Cortex of kidney (tissue), 1 donor: ENCODE data around the gene GJC1.

Experiments used
- DNase-seq: peaks from one replicate; lab custom pipeline; 2025; lab: John Stamatoyannopoulos, UW

GJC1 gene

DNA sequence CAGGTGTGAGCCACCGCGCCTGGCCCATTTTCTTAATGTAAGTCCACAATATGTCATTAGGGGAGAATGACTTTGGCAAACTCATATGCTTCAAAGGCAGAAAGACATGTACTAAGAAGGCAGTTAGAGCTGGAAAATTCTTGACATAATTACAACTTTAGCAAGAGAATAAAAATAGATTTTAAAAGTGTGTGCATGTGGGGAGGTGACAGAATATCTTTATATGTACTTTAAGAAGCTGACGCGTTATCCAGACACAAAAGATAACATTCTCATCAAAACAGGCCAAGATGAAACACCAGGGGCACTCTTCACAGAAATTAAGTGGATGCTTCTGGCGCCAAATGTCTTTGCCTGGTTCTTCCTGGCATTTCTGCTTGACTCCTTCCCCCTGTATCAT, 28.2 kb downstream of the GJC1 start:
- DNase-seq = no peak

- DNase-seq = no peak
Observed at GRCh38 chr17:44798356-44798755, 31.7 kb downstream of the GJC1 start.

DNA sequence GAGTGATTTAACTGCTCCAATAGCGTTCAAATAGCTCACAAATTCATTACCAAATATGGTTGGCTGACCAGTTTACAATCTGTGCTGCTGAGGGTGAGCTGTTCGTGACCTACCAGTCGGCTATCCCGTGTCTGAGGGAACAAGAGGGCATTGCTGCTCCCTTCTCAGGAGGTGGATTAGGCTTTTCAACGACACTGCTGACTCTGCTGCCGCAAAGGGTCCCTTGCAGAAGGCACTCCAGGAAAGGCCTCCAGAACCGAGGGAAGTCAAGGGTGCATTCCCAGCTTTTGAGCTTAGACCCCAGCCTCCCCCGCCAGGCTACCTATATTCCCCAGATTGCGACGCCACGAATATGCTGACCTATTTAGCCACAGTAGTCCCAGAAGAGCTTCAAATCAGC, 32.3 kb downstream of the GJC1 start:
- no peak for DNase-seq

DNA sequence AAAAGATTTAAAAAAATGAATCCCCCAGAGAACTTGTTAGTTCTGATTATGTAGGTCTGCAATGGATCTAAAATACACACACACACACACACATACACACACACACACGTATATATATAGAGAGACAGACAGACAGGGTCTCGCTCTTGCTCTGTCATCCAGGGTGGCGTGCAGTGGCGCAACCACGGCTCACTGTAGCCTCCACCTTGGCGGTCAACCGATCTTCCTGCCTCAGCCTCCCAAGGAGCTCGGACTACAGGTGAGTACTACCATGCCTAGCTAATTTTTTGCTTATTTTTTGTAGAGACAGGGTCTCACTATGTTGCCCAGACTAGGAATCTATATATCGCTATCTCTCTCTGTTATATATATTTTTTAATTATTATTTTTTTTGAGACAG, 33.4 kb downstream of the GJC1 start:
- no peak for DNase-seq

GRCh38 chr17:44795928-44796327, 34.2 kb downstream of the GJC1 start:
- no peak for DNase-seq

DNA sequence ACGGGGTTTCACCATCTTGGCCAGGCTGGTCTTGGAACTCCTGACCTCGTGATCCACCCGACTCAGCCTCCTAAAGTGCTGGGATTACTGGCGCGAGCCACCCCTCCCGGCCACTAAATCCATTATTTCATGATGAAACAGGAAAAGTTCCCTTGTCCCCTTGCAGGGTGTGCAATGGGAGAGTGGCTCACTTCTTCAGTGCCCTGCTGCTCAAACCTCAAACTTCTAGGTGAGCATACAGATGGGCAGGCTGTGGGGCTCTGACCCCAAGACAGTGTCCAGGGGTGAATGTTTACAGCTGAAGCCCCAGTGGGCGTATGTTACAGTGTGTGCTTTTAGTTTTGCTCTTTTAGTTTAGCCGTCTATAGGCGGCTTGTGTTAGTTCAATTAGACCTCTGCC, 34.7 kb downstream of the GJC1 start:
- DNase-seq = no peak

- DNase-seq = no peak
Observed at GRCh38 chr17:44794851-44795413, 35.2 kb downstream of the GJC1 start.

DNA sequence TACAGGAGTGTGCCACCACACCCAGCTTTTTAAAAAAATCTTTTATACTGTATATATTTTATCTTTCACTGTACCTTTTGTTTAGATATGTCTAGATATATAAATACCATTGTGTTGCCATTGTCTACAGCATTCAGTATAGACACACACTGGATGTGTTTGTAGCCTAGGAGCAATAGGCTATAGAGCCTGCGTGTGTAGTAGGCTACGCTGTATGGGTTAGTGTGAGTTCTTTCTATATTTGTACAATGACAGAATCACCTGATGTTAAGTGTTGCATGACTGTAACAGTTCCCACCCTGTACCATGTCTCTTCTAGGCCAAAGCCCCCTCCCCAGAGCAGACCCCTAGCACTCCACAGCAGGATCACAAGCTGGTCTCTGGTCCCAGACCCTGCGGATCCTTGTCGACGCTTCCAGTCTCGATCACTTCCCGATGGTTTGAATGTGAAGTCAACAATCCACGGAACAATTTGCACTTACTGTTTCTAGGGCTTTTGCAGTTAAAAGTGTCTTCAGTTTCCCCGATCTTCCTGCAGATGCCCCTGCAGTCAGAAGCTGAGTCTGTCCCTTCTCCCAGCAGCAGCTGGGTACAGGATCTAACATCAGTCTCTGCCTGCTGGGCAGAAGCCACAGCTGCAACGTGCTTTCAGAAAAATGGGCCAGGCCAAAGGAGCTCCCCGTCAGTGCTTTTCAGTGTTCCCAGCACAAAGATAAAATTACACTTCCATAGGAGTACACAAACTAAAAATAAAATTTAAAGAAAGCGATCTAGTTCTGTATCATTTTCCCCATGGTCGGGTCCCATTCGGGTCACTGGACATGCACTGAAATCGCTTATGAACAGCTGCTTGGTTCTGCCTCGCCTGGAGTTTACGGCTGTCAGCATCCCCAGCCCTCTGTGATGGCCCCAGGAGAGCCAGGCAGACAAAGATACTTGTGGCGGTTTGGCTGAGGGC, 35.9 kb downstream of the GJC1 start:
- no peak for DNase-seq

DNA sequence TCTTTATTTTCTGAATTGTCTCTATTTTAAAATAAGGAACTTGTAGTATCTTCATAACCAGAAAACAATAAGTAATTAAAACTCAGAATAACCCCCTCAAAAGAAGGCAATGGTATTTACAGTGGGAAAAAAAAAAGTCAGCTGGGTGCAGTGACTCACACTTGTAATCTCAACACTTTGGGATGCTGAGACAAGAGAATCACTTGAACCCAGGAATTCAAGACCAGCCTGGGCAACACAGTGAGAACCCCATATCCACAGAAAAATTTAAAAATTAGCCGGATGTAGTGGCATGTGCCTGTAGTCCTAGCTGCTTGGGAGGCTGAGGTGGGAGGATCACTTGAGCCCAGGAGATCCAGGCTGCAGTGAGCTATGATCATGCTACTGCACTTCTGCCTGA, 37.8 kb downstream of the GJC1 start:
- no peak for DNase-seq

DNA sequence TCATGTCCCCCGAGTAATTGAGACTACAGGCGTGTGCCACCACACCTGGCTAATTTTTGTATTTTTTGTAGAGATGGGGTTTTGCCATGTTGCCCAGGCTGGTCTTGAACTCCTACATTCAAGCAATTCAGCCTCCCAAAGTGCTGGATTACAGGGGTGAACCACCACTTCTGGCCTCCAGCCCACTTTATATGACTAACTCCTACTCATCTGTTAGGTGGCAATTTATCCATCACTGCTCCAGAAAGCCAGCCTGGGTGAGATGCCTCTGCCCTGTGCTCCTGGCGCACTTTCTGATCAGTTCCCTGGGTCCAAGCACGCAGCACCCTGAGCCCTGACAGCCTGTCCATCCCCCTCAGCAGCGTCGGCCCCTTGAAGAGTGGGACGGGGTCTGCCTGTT, 41.9 kb downstream of the GJC1 start:
- DNase-seq = no peak

- DNase-seq = no peak
Observed at GRCh38 chr17:44787271-44787940, 42.7 kb downstream of the GJC1 start.

DNA sequence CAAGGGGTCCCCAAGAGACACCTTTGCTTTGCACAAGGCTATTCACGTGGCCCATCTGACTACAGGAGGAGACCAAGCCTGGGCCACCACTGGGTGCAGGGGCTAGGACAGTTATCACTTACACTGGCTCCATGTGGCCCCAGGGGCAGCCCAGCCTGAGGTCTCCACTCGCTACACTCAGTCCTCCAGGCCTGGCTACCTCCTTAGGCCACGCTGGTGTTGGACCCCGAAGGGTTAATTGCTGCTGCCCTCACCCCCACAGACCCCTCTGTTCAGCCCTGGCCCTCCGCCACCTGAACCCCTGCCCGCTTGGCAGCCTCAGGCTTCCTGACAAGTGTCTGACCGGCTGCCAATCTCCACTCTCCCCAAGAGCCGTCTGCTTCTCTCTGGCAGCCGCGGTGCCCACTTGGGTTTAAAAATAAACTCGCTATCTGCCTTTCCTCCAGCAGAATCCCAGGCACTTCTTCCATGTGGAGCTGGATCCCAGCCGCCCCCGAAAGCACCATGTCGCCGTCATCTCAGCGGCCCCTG, 43.5 kb downstream of the GJC1 start:
- no peak for DNase-seq

- no peak for DNase-seq
Observed at GRCh38 chr17:44785921-44786320, 44.2 kb downstream of the GJC1 start.

DNA sequence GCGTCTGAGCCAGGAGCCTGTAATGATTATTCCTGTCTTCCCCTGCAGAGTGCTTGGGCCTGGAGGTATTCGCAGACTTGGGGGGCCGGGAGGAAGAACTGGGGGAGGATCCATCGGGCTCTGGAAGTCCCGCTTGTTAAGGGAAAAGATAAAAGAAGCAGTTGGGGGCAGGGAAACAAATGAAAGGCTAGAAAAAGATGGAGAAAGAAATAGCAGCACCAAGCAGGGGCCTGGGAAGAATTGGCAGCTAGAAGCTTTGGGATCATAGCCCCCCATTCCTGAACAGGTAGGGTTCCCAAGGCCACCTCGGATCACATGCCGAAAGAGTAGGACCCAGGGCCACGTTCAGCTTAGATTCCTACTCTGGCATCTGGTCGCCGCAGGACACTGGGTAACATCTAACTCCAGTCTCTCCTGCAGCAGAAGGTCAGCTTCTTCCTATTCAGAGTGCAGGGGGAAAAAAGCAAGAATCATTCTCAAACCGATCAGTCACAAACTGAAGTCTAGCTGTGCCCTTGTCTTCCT, 47.7 kb downstream of the GJC1 start:
- no peak for DNase-seq

- no peak for DNase-seq
Observed at GRCh38 chr17:44781551-44782325, 48.3 kb downstream of the GJC1 start.

GRCh38 chr17:44780845-44781480, 49.1 kb downstream of the GJC1 start:
- DNase-seq = no peak

- no peak for DNase-seq
Observed at GRCh38 chr17:44780161-44780560, 49.9 kb downstream of the GJC1 start.

- no peak for DNase-seq
Observed at GRCh38 chr17:44779211-44780025, 50.7 kb downstream of the GJC1 start.

DNA sequence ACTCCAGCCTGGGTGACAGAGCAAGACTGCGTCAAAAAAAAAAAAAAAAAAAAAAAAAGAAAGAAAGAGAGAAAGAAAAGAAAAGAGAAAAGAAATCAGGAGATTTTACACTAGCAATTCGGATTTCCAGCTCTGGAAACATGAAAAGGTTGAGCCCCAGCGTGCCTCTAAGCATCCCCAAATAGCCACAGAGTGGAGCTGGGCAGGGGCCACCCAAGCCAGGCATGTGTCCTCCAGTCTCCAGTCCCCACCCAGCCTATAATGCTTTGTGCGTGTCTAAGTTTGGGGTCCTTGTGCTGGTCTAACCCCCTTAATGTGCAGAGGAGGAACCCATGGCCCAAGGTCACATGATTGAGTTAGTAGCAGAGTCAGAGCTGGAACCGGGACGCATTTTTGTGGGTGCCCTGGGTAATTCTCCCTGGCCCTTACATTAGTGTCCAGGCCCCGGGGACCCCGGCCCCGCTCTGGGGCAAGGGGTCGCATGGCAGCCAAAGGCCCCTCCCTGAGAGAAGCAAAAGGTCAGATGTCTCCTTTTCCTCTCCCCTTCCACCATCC, 51.4 kb downstream of the GJC1 start:
- no peak for DNase-seq
